Liver (tissue), 9 donors: ENCODE results near the gene ATG9B. TPM values are rescaled to one million over a fixed set of nuclear protein-coding genes. Genes with fewer than 3 reads are reported as not detected.

Experiments used
- DNase-seq: peaks from one replicate; pipeline ENCODE4 v3.0.0-alpha.2; 2017; ENCODE audit warnings: low spot score
- H3K27ac ChIP-seq, 2 donors: one replicate each; pipeline ENCODE4 v1.7.0; 2013; ENCODE audit warnings: inconsistent platforms in 2 of 2, low read length in 2 of 2, control low read depth in 1 of 2, low read depth in 1 of 2, mild to moderate bottlenecking in 1 of 2
- H3K27me3 ChIP-seq, 4 donors: one replicate each; pipeline versions ENCODE4 v1.6.1 to v1.7.0; 2013; ENCODE audit warnings: low read length in 3 of 4, inconsistent platforms in 1 of 4, mild to moderate bottlenecking in 1 of 4, moderate library complexity in 1 of 4; ENCODE audit not compliant: control insufficient read depth in 4 of 4, insufficient read depth in 4 of 4
- H3K36me3 ChIP-seq, 4 donors: one replicate each; pipeline versions ENCODE4 v1.6.1 to v1.7.0; 2013; ENCODE audit warnings: low read length in 3 of 4, mild to moderate bottlenecking in 3 of 4, low read depth in 1 of 4, moderate library complexity in 1 of 4; ENCODE audit not compliant: control insufficient read depth in 4 of 4, insufficient read depth in 3 of 4
- H3K4me1 ChIP-seq, 4 donors: one replicate each; pipeline versions ENCODE4 v1.6.1 to v1.7.0; 2013; ENCODE audit warnings: low read length in 3 of 4, mild to moderate bottlenecking in 3 of 4, moderate library complexity in 1 of 4; ENCODE audit not compliant: control insufficient read depth in 4 of 4, insufficient read depth in 4 of 4
- H3K4me3 ChIP-seq, 3 donors: one replicate each; pipeline versions ENCODE4 v1.6.1 to v1.7.0; 2013; ENCODE audit warnings: low read length in 3 of 3, control low read depth in 1 of 3, low read depth in 1 of 3, mild to moderate bottlenecking in 1 of 3
- H3K9ac ChIP-seq, 2 donors: one replicate each; pipeline ENCODE4 v1.7.0; 2013; ENCODE audit warnings: low read length in 2 of 2, mild to moderate bottlenecking in 2 of 2, moderate library complexity in 2 of 2, control low read depth in 1 of 2, low read depth in 1 of 2
- H3K9me3 ChIP-seq, 4 donors: one replicate each; pipeline versions ENCODE4 v1.6.1 to v1.7.0; 2013; ENCODE audit warnings: low read length in 3 of 4; ENCODE audit not compliant: control insufficient read depth in 4 of 4
- EGR1 ChIP-seq, 2 donors: IDR thresholded peaks; 2 replicates each; pipeline ENCODE4 v1.6.1; 2016 to 2018; ENCODE audit warnings: antibody characterized with exemption in 2 of 2, low read depth in 2 of 2
- FOXA1 ChIP-seq: IDR thresholded peaks from 2 replicates; pipeline ENCODE4 v1.6.1; 2016; ENCODE audit warnings: antibody characterized with exemption
- FOXA2 ChIP-seq: IDR thresholded peaks from 2 replicates; pipeline ENCODE4 v1.6.1; 2016; ENCODE audit warnings: antibody characterized with exemption
- GABPA ChIP-seq, 2 donors: IDR thresholded peaks in 1 of 2; conservative IDR thresholded peaks in 1 of 2; 2 replicates each; pipeline ENCODE4 v1.6.1; 2016; ENCODE audit warnings: antibody characterized with exemption in 2 of 2, mild to moderate bottlenecking in 1 of 2, moderate library complexity in 1 of 2
- HNF4A ChIP-seq, 2 donors: conservative IDR thresholded peaks; 2 replicates each; pipeline ENCODE4 v1.6.1; 2016; ENCODE audit warnings: antibody characterized with exemption in 2 of 2, mild to moderate bottlenecking in 2 of 2
- HNF4G ChIP-seq: IDR thresholded peaks from 2 replicates; pipeline ENCODE4 v1.6.1; 2016; ENCODE audit warnings: antibody characterized with exemption
- JUND ChIP-seq, 2 donors: IDR thresholded peaks; 2 replicates each; pipeline ENCODE4 v1.6.1; 2016; ENCODE audit warnings: antibody characterized with exemption in 2 of 2
- NR2F2 ChIP-seq: IDR thresholded peaks from 2 replicates; pipeline ENCODE4 v1.6.1; 2016; ENCODE audit warnings: antibody characterized with exemption
- RAD21 ChIP-seq, 2 donors: IDR thresholded peaks; 2 replicates each; pipeline ENCODE4 v1.6.1; 2016; ENCODE audit warnings: antibody characterized with exemption in 2 of 2, mild to moderate bottlenecking in 2 of 2
- RXRA ChIP-seq, 2 donors: IDR thresholded peaks; 2 replicates each; pipeline ENCODE4 v1.6.1; 2017 to 2018; ENCODE audit warnings: antibody characterized with exemption in 2 of 2, mild to moderate bottlenecking in 1 of 2
- SP1 ChIP-seq: IDR thresholded peaks from 2 replicates; pipeline ENCODE4 v1.6.1; 2018; ENCODE audit warnings: antibody characterized with exemption, mild to moderate bottlenecking
- TAF1 ChIP-seq: conservative IDR thresholded peaks from 2 replicates; pipeline ENCODE4 v1.6.1; 2016; ENCODE audit warnings: antibody characterized with exemption, mild to moderate bottlenecking
- YY1 ChIP-seq: IDR thresholded peaks from 2 replicates; pipeline ENCODE4 v1.6.1; 2016; ENCODE audit warnings: antibody characterized with exemption, mild to moderate bottlenecking
- WGBS: extraction: QIAGEN DNeasy Blood & Tissue Kit; methylation state at CpG from one replicate; pipeline ENCODE4 v1.1.7; 2013; 5-methylcytosine and 5-hydroxymethylcytosine counted together
- polyA plus RNA-seq, 2 donors: library from polyadenylated mRNA; stranded (reverse) in 1 of 2; unstranded in 1 of 2; fragments of 200-250 nt in 1 of 2; fragments of >200 nt in 1 of 2; fragmentation: Nextera tagmentation in 1 of 2; extraction: Ambion mirVana in 1 of 2; gene quantifications; one replicate each; pipeline versions ENCODE4 v1.2.1 to v1.2.3, GENCODE V29; 2013 to 2015
- total RNA-seq, 2 donors: library from RNA; depleted of rRNA; stranded (reverse); fragments of >200 nt; gene quantifications; one replicate each; pipeline ENCODE4 v1.2.3, GENCODE V29; 2014
- TF ChIP-seq, protein P1 (sequence below): IDR thresholded peaks from 2 replicates; pipeline ENCODE4 v1.6.1; 2016; ENCODE audit warnings: antibody characterized with exemption
- TF ChIP-seq, protein P2 (sequence below): IDR thresholded peaks from 2 replicates; pipeline ENCODE4 v1.6.1; 2016; ENCODE audit warnings: antibody characterized with exemption, mild to moderate bottlenecking
- TF ChIP-seq, protein P3 (sequence below): IDR thresholded peaks from 2 replicates; pipeline ENCODE4 v1.6.1; 2016; ENCODE audit warnings: antibody characterized with exemption
- TF ChIP-seq, protein P4 (sequence below): fragments of 150-350 bp; IDR thresholded peaks from 2 replicates; pipeline ENCODE4 v1.5.1; 2017; ENCODE audit warnings: improper control_type of control experiment, low read depth, low read length; ENCODE audit not compliant: missing input control
- TF ChIP-seq, protein P5 (sequence below): IDR thresholded peaks from 2 replicates; pipeline ENCODE4 v1.6.1; 2016; ENCODE audit warnings: antibody characterized with exemption
- donor health status: healthy.
- donor health status: healthy.
- donor health status: healthy.
- donor health status: healthy.
- donor health status: healthy.

The ATG9B gene
- total and polyA plus RNA-seq, 4 donors = 0.61 TPM; not detected in 3

DNA sequence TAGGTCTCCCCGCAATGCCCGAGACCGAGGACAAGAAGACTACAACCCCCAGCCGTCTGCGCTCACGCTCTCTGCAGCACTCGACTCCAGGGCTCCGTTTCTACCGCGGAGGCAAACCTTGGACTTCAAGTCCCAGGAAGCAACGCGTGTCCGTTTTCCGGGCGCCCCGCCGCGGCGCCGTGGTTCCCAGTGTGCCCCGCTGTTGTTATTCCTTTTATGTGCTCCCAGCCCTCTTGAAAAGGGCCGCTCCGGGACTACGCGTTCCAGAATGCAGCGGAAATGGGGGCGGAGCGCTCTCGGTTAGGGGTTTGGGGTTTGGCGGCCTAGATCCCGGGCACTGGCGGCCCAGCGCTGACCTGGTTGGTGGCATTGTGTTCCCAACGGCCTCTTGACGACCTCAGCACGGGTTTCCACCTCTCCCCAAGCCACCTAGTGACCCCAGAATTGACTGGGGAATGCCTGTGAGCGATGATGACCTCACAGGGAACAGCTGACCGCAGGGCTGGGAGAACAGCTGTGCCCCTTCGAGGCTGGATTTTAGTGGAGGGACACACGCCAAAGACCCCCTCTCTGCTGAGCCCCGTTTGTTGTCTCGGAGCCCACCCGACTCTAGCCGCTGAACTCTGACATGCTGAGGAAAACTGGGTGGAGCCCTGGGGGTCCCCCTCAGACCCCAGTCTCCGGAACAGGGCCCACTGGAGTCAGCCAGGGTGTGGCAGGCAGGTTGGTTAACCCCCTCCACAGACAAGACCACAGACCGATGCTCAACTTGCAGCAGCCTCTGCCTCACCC is 33.9 kb upstream of the ATG9B start:
- Histone ChIP-seq H3K4me3 (peak overlapping the region; percentile 18 to 79 (median 54)), H3K27me3 (no peaks in the 10 kb centered on the region), H3K27ac (peak overlapping the region; percentile 83 to 89), H3K4me1 (peaks cover 17 to 51% (median 40%) of the 10 kb centered on the region in 4 donors), H3K9ac (peak overlapping the region; percentile 42 to 55), H3K9me3 (no peaks in the 10 kb centered on the region), H3K36me3 (no peaks in the 10 kb centered on the region)
- WGBS = under 1% methylated on average over 46 of the region's 46 CpGs
- peak; percentile 98 for TF ChIP-seq YY1
- TF ChIP-seq RXRA (IDR thresholded peaks at IDR 0.05) = peak; percentile 76 to 90
- peak; percentile 69 to 77 for TF ChIP-seq HNF4A (conservative IDR thresholded peaks at IDR 0.05)
- TF ChIP-seq RAD21 (IDR thresholded peaks at IDR 0.05) = peak in 1 of 2 donors; percentile 53
- TF ChIP-seq HNF4G = peak; percentile 33
- TF ChIP-seq FOXA1 = peak; percentile 29
- peak; percentile 49 to 71 for TF ChIP-seq EGR1 (IDR thresholded peaks at IDR 0.05; ENCODE audit: low read depth in 2 of 2)
- peak; percentile 79 for TF ChIP-seq NR2F2
- peak; percentile 97 for TF ChIP-seq SP1
- peak; percentile 58 for TF ChIP-seq TAF1
- TF ChIP-seq, protein P1, sequence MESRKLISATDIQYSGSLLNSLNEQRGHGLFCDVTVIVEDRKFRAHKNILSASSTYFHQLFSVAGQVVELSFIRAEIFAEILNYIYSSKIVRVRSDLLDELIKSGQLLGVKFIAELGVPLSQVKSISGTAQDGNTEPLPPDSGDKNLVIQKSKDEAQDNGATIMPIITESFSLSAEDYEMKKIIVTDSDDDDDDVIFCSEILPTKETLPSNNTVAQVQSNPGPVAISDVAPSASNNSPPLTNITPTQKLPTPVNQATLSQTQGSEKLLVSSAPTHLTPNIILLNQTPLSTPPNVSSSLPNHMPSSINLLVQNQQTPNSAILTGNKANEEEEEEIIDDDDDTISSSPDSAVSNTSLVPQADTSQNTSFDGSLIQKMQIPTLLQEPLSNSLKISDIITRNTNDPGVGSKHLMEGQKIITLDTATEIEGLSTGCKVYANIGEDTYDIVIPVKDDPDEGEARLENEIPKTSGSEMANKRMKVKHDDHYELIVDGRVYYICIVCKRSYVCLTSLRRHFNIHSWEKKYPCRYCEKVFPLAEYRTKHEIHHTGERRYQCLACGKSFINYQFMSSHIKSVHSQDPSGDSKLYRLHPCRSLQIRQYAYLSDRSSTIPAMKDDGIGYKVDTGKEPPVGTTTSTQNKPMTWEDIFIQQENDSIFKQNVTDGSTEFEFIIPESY = peak; percentile 91
- TF ChIP-seq, protein P2, sequence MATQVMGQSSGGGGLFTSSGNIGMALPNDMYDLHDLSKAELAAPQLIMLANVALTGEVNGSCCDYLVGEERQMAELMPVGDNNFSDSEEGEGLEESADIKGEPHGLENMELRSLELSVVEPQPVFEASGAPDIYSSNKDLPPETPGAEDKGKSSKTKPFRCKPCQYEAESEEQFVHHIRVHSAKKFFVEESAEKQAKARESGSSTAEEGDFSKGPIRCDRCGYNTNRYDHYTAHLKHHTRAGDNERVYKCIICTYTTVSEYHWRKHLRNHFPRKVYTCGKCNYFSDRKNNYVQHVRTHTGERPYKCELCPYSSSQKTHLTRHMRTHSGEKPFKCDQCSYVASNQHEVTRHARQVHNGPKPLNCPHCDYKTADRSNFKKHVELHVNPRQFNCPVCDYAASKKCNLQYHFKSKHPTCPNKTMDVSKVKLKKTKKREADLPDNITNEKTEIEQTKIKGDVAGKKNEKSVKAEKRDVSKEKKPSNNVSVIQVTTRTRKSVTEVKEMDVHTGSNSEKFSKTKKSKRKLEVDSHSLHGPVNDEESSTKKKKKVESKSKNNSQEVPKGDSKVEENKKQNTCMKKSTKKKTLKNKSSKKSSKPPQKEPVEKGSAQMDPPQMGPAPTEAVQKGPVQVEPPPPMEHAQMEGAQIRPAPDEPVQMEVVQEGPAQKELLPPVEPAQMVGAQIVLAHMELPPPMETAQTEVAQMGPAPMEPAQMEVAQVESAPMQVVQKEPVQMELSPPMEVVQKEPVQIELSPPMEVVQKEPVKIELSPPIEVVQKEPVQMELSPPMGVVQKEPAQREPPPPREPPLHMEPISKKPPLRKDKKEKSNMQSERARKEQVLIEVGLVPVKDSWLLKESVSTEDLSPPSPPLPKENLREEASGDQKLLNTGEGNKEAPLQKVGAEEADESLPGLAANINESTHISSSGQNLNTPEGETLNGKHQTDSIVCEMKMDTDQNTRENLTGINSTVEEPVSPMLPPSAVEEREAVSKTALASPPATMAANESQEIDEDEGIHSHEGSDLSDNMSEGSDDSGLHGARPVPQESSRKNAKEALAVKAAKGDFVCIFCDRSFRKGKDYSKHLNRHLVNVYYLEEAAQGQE = peak; percentile 89
- TF ChIP-seq JUND (IDR thresholded peaks at IDR 0.05) = peak; percentile 56 to 81
- TF ChIP-seq, protein P3, sequence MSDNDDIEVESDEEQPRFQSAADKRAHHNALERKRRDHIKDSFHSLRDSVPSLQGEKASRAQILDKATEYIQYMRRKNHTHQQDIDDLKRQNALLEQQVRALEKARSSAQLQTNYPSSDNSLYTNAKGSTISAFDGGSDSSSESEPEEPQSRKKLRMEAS = no peak
- TF ChIP-seq, protein P4, sequence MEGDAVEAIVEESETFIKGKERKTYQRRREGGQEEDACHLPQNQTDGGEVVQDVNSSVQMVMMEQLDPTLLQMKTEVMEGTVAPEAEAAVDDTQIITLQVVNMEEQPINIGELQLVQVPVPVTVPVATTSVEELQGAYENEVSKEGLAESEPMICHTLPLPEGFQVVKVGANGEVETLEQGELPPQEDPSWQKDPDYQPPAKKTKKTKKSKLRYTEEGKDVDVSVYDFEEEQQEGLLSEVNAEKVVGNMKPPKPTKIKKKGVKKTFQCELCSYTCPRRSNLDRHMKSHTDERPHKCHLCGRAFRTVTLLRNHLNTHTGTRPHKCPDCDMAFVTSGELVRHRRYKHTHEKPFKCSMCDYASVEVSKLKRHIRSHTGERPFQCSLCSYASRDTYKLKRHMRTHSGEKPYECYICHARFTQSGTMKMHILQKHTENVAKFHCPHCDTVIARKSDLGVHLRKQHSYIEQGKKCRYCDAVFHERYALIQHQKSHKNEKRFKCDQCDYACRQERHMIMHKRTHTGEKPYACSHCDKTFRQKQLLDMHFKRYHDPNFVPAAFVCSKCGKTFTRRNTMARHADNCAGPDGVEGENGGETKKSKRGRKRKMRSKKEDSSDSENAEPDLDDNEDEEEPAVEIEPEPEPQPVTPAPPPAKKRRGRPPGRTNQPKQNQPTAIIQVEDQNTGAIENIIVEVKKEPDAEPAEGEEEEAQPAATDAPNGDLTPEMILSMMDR = no peak
- no peak for TF ChIP-seq FOXA2
- TF ChIP-seq GABPA (IDR thresholded peaks at IDR 0.05 in 1 of 2, conservative IDR thresholded peaks at IDR 0.05 in 1 of 2) = peak in 1 of 2 donors; percentile 91
- TF ChIP-seq, protein P5, sequence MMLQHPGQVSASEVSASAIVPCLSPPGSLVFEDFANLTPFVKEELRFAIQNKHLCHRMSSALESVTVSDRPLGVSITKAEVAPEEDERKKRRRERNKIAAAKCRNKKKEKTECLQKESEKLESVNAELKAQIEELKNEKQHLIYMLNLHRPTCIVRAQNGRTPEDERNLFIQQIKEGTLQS = peak; percentile 71
- peak; percentile 96 for DNase-seq
